Right renal pelvis (tissue), 4 donors: Measurements from ENCODE around the gene ZFAND4. TPM values are rescaled to one million over a fixed set of nuclear protein-coding genes. Genes with fewer than 3 reads are reported as not detected.
"Not testable (repeated sequence)": the region's sequence is repeated elsewhere in the genome, so short reads cannot be mapped to it uniquely, and the experiment has no call there.

Experiments used
- DNase-seq, 4 donors: peaks; one replicate each; pipeline ENCODE4 v3.0.0-alpha.2; 2013; ENCODE audit warnings: low read depth in 4 of 4, low spot score in 3 of 4, missing footprints in 1 of 4
- polyA plus RNA-seq, 4 donors: library from polyadenylated mRNA; unstranded; fragments of 120-200 nt; gene quantifications; one replicate each; pipeline ENCODE4 v1.2.1, GENCODE V29; 2013; ENCODE audit not compliant: insufficient read length in 4 of 4

Gene ZFAND4
- polyA plus RNA-seq, 4 donors: 11.7 to 16.2 (median 15.6) TPM

- DNase-seq: no peak
These were observed 26.1 kb downstream of the ZFAND4 start for GRCh38 chr10:45646384-45647050.

- no peak for DNase-seq
These were observed 28.0 kb downstream of the ZFAND4 start for GRCh38 chr10:45644527-45644926.

DNA sequence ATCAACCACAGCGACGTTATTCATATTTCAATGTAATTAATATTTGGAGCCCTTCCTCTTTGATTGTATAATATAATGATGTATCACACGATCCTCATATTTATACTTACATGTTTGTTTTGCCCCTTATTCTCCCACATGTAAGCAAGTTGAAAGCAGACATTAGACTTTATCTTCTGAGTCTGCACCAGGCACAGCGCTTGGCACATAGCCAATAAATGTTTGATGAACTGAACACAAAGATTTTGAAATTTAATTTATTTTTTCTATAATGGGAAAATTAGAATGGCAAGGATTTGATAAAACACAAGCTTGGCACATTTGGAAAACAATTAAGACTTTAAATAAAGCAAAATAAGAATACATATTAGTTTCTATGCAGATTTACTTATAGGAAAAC lies 31.6 kb downstream of the ZFAND4 start:
- no peak for DNase-seq

GRCh38 chr10:45640049-45640448 lies 32.5 kb downstream of the ZFAND4 start:
- DNase-seq: no peak

DNA sequence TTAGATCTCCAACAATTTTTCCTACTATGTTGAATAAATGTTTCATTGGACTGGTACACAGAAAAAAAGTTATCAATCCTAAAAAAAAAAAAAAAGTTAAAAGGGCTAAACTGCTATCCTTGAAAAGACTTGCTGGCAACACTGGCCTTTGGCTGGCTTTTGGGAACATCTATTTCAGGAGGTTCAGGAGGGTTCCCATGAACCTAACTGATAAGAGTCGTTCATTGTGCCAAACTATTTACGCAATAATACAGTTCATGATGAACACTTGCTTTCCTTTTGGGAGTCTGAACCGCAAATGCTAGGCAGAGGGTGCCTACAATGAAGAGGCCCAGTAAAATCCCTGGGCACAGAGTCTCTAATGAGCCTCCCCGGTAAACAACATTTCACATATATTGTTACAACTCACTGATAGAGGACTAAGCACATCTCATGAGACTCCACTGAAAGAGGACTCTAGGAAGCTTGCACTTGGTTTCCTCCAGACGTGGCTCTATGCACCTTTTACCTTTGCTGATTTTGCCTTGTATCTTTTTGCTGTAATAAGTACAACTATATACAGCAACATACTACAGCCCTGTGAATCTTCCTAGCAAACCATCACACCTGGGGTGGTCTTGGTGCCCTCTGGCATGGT lies 45.0 kb downstream of the ZFAND4 start:
- no peak for DNase-seq

DNA sequence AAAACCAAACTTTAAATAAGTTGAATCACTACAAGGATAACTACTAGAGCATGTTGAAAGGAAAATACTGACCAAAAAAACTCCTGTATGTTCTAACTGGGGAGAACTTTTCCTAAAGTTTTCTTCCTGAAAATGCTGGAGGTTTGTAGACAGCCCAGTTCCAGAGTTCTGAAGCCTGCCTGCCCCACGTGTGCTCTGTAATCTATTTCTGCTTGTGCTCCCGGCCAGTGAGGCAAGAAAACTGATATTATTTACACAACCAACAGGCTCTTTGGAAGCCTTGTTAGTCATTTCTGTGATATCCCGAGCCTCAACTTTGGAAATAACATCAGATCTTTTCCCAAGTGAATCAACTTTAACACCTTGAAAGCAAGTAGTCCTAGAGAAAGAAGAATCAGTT lies 46.7 kb downstream of the ZFAND4 start:
- DNase-seq: no peak

- no peak for DNase-seq
These were observed 47.8 kb downstream of the ZFAND4 start for GRCh38 chr10:45624724-45625123.

DNA sequence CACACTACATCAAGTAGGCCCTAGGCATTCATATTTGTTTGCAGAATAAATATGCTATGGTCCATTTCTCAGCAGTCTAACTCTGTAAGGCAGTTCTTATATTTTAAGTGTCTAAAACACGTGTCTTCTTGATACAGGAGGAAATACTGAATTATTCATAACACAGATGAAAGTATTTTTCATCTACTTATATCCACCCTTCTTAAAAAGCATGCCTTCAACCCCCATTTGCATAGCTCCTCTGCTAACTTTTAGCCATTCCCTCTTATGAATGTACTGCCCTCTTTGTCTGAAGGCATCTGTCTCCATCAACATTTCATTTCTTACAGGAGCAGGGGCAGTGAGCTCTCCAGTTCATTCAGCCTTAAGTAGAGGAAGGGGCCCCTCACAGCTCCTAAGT lies 57.7 kb downstream of the ZFAND4 start:
- DNase-seq: no peak

DNA sequence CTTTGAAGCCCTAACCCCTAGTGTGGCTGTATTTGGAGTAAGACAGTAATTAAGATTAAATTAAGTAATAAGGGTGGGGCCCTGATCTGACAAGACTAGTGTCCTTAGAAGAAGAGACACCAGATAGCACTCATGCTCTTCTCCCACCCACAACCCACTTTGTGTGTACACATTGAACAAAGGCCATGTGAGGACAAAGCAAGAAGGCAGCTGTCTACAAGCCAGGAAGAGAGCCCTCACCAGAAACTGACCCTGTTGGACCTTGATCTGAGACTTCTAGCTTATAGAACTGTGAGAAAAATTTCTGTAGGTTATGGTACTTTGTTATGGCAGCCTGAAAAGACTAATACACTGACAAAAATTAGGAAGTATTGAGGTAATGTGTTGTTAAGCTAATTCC lies 59.8 kb downstream of the ZFAND4 start:
- DNase-seq: no peak

DNA sequence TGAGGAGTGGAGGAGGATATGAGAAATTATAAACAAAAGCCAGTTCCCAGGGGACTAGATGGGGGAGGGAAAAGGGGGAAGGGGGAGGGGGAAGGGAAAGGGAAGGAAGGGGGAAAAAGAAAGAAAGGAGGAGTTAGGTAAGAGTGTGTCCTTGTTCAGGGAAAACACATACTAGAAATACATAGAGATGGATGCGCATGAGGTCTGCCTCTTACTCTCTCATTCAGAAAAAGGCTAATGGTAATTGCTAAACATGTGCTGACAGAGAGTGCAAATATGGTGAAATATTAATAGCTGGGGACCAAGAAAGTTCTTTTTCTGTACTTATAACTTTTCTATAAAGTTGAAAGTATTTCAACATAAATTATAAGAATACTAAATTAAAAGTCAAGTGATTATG lies 64.5 kb downstream of the ZFAND4 start:
- DNase-seq: no peak

- no peak for DNase-seq
These were observed 65.3 kb downstream of the ZFAND4 start for GRCh38 chr10:45607276-45607675.

DNA sequence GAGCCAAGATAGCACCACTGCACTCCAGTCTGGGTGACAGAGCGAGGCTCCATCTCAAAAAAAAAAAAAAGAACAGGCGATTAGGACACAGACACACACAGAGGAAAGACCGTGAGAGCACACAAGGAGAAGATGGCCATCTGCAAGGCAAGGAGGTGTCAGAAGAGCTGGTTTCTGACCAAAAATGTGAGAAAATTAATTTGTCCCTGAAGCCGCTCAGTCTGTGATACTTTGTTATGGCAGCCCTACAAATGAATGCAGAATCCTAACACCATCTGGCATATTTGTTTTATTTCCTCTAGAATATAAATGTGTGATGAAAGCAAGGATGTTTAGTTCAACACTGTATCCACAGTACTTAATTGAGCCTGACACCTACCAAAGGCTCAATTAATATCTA lies 69.7 kb downstream of the ZFAND4 start:
- no peak for DNase-seq

DNA sequence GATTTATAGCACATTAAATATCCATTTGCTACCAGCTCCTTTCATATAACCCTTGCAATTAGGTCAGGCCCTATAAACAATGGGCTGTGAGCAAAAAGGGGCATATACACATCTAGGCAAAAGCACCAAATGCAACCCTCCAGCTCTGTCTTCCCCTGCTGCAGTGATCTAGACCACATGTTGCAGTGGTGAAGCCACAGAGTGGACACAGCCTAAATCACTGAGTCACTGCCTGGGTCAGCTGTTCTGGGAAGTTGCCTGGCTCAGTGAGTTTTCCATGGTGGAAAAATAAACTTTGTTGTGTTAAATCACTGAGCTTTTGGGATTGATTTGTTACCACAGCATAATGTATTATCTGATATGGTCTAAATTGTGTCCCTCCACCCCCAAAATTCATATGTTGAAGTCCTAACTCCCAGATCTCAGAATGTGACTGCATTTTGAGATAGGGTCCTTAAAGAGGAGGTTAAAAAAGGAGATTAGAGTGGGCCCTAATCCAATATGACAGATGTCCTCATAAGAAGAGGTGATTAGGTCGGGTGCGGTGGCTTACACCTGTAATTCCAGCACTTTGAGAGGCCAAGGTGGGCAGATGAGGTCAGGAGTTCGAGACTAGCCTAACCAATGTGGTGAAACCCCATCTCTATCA lies 70.4 kb downstream of the ZFAND4 start:
- no peak for DNase-seq

DNA sequence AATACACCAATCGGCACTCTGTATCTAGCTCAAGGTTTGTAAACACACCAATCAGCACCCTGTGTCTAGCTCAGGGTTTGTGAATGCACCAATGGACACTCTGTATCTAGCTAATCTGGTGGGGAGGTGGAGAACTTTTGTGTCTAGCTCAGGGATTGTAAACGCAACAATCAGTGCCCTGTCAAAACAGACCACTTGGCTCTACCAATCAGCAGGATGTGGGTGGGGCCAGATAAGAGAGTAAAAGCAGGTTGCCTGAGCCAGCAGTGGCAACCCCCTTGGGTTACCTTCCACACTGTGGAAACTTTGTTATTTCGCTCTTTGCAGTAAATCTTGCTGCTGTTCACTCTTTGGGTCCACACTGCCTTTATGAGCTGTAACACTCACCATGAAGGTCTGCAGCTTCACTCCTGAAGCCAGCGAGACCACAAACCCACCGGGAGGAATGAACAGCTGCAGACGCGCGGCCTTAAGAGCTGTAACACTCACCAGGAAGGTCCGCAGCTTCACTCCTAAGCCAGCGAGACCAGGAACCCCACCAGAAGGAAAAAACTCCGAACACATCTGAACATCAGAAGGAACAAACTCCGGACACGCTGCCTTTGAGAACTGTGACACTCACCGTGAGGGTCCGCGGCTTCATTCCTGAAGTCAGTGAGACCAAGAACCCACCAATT lies 71.2 kb downstream of the ZFAND4 start:
- not testable (repeated sequence) for DNase-seq

DNA sequence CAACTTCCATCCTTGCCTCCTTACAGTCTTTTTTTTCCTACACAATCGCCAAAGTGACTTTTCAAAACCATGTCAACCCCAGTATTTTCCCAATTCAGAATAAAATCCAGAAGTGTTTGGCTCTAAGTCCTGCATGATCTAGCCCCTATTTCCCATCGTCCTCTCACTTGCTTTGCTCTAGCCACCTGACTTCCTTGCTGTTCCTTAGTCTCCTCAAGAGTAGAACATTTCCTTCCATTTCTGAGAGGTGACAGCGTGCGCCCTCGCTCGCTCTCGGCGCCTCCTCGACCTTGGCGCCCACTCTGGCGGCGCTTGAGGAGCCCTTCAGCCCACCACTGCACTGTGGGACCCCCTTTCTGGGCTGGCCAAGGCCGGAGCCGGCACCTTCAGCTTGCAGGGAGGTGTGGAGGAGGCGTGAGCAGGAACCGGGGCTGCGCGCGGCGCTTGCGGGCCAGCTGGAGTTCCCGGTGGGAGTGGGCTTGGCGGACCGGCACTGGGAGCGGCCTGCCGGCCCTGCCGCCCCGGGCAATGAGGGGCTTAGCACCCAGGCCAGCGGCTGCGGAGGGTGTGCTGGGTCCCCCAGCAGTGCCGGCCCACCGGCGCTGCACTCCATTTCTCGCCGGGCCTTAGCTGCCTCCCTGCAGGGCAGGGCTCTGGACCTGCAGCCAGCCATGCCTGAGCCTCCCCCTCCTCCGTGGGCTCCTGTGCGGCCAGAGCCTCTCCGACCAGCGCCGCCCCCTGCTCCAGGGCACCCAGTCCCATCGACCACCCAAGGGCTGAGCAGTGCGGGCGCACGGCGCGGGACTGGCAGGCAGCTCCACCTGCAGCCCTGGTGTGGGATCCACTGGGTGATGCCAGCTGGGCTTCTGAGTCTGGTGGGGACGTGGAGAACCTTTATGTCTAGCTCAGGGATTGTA lies 72.0 kb downstream of the ZFAND4 start:
- not testable (repeated sequence) for DNase-seq

DNA sequence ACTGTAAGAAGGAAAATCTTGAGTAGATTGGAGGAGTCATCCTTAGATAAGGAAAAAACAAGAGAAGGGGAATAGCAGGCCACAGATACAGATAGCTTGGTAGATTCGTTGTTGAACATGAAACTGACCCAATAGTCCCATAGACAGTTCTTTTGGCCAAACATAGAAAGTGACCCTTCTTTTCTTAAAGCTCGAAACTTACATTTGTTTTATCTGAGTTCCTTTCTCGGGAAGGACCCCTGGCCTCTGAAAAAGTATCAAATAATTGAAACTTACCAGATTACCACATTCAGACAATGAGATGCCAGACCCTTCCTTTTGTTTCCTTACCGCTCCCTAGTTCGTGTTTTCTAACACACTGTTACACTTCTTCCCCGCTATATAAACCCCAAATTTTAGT lies 72.9 kb downstream of the ZFAND4 start:
- no peak for DNase-seq

GRCh38 chr10:45599021-45599603 lies 73.5 kb downstream of the ZFAND4 start:
- DNase-seq: no peak

DNA sequence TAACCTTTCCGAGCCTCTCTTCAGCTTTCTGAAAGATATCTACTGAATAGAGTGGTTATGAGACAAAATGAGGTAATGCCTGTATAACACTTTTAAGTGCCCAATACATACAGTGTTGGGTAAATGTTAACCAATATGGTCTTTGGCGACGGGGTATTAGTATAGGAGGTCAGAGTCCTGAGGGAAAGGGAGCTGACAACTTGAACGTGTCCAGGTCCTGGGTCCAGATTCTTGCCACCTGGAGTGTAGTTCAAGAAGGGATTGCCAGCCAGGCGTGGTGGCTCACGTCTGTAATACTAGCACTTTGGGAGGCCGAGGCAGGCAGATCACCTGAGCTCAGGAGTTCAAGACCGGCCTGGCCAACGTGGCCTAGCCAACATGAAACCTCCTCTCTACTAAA lies 76.0 kb downstream of the ZFAND4 start:
- DNase-seq: no peak

DNA sequence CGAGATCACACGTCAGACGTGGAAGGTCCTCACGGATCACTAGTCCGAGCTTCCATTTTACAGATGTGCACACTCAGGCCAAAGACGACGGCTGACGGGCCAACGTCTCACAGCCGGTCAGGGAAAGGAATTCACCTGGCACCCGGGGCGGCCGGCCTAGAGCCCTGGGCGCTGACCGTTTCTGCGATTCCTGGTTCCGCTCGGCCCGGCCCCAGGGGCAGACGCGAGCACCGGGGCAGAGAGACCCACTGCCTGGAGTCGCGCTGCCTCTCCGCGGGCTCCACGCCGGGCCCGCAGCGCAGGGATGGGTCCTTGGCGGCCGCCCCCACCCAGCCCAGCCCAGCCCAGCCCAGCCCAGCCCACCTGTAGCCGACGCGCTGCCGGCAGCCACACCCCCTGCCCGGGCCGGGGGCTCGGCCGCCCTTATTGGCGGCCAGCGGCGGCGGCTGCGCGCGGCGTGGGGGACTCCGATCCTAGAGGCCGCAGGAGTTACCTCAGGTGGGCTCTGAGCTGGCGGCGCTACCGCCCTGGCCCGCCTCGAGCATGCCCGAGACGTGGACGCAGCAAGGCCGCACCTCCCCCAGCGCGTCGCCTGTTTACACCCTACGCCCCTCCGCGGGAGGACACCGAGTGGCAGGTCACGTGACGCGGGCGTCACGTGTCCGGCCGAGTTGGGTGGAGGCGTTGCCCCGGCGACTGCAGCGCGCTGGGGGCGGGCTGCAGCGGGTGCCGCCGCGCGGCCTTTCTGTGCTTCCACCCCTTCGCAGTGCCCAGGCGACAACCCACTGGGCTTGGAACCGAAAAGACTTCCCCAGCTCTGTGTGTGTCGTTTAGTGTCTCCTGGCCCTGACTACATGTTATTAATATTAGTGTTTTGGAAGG lies 78.1 kb downstream of the ZFAND4 start:
- peak; percentile 84 to 94 (median 85) for DNase-seq
